ENCODE measurements around the gene RAB1A. TPM values are rescaled to one million over a fixed set of nuclear protein-coding genes. Genes with fewer than 3 reads are reported as not detected.
"Not testable (repeated sequence)": the region's sequence is repeated elsewhere in the genome, so short reads cannot be mapped to it uniquely, and the experiment has no call there.

The RAB1A gene
- polyA plus RNA-seq, 1 donor (not counting 4 experiments of a cell fraction or from before 2014, with no cell fraction given): 274 TPM

DNA sequence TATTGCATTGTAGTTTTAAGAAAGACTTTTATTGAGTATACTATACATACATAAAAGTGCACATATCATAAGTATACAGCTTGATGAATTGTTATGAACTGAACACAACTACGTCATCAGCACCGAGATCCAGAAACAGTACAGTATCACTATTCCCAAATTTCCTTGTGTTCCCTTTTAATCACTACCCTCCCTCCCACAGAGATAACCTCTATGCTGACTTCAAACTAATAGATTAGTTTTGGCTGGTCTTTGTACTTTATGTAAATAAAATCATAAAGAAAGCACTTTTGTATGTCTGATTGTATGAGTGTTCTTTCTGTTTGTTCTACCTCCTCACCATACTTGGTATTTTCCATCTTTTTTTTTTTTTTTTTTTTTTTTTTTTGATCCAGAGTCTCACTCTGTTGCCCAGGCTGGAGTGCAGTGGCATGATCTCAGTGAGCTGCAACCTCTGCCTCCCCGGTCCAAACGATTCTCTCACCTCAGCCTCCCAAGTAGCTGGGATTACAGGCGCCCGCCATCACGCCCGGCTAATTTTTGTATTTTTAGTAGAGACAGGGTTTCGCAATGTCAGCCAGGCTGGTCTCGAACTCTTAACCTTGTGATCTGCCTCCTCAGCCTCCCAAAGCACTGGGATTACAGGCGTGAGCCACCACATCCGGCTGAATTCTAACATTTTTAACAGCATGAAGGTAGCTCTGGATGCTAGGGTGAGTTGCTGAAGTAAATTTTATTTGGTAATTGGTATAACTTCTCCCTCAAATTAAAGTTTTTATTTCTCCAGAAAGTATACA, 43.3 kb upstream of the RAB1A start:
- no peak for TF ChIP-seq EZH2 (IDR thresholded peaks at IDR 0.05; ENCODE audit: low read length)
- no peak for TF ChIP-seq CTCF (optimal IDR thresholded peaks at IDR 0.05 in 1 of 3, IDR thresholded peaks at IDR 0.05 in 1 of 3, conservative IDR thresholded peaks at IDR 0.05 in 1 of 3; ENCODE audit: extremely low read depth in 1 of 3, insufficient read depth in 2 of 3, low read length in 3 of 3)

GRCh38 chr2:65170611-65171477, 40.9 kb upstream of the RAB1A start:
- H2AFZ ChIP-seq (ENCODE audit: control insufficient read depth, low read length); H3K4me1 ChIP-seq (ENCODE audit: control insufficient read depth, extremely low read depth, insufficient read depth, low read length); H3K79me2 ChIP-seq (ENCODE audit: control insufficient read depth, insufficient read depth, low read length); H3K9me1 ChIP-seq (ENCODE audit: control insufficient read depth, extremely low read depth, insufficient read depth, low read length); dilution Hi-C loops (cut with MboI; ENCODE audit: extremely low pct_ligation_motif_present, low sequenced_read_pairs); H4K20me1 ChIP-seq (ENCODE audit: control insufficient read depth, extremely low read depth, insufficient read depth, low read length); H3K27me3 ChIP-seq (ENCODE audit: control insufficient read depth, extremely low read depth, insufficient read depth, low read length); DNase-seq (ENCODE audit: low read depth, low spot score); H3K9me3 ChIP-seq (ENCODE audit: control insufficient read depth, low read depth, low read length); H3K27ac ChIP-seq (ENCODE audit: control insufficient read depth, insufficient read depth, low read length); H3K36me3 ChIP-seq (ENCODE audit: control insufficient read depth in 2 of 2, extremely low read depth in 1 of 2, insufficient read depth in 2 of 2, low read length in 2 of 2); H3K9ac ChIP-seq (ENCODE audit: control insufficient read depth, extremely low read depth, insufficient read depth, low read length); H3K4me3 ChIP-seq (ENCODE audit: control insufficient read depth in 2 of 3, extremely low read depth in 1 of 3, insufficient read depth in 2 of 3, low read depth in 1 of 3, low read length in 3 of 3); H3K4me2 ChIP-seq (ENCODE audit: control insufficient read depth, extremely low read depth, insufficient read depth, low read depth, low read length); FAIRE-seq: not testable (repeated sequence)

More for the DNA sequence above, 43.3 kb upstream of the RAB1A start:
- H3K9me1 ChIP-seq (ENCODE audit: control insufficient read depth, extremely low read depth, insufficient read depth, low read length): no peaks in the 10 kb centered on the region
- dilution Hi-C loops (cut with MboI; ENCODE audit: extremely low pct_ligation_motif_present, low sequenced_read_pairs): no loop called here
- no peaks in the 10 kb centered on the region for H3K9me3 ChIP-seq (ENCODE audit: control insufficient read depth, low read depth, low read length)
- H3K36me3 ChIP-seq (ENCODE audit: control insufficient read depth in 2 of 2, extremely low read depth in 1 of 2, insufficient read depth in 2 of 2, low read length in 2 of 2): no peaks in the 10 kb centered on the region
- no peak overlapping the region for H3K9ac ChIP-seq (ENCODE audit: control insufficient read depth, extremely low read depth, insufficient read depth, low read length)
- H3K4me2 ChIP-seq (ENCODE audit: control insufficient read depth, extremely low read depth, insufficient read depth, low read depth, low read length): no peak overlapping the region
- H2AFZ ChIP-seq (ENCODE audit: control insufficient read depth, low read length): no peak overlapping the region
- H3K27ac ChIP-seq (ENCODE audit: control insufficient read depth, insufficient read depth, low read length): no peak overlapping the region
- FAIRE-seq: no peak
- no peak overlapping the region for H3K4me3 ChIP-seq (ENCODE audit: control insufficient read depth in 2 of 3, extremely low read depth in 1 of 3, insufficient read depth in 2 of 3, low read depth in 1 of 3, low read length in 3 of 3)
- H3K79me2 ChIP-seq (ENCODE audit: control insufficient read depth, insufficient read depth, low read length): no peaks in the 10 kb centered on the region
- H3K27me3 ChIP-seq (ENCODE audit: control insufficient read depth, extremely low read depth, insufficient read depth, low read length): no peaks in the 10 kb centered on the region
- H4K20me1 ChIP-seq (ENCODE audit: control insufficient read depth, extremely low read depth, insufficient read depth, low read length): no peaks in the 10 kb centered on the region
- H3K4me1 ChIP-seq (ENCODE audit: control insufficient read depth, extremely low read depth, insufficient read depth, low read length): no peaks in the 10 kb centered on the region
- no peak for DNase-seq (ENCODE audit: low read depth, low spot score)
